H1 (cell line): ENCODE data around the gene DUSP1.
A peak's percentile ranks its signal among the peaks of the same experiment; 100 is the strongest.

Source experiments
- FOSL1 ChIP-seq: IDR thresholded peaks from 2 replicates; pipeline ENCODE4 v1.6.1; 2011; ENCODE audit warnings: mild to moderate bottlenecking, low read depth, low read length, moderate library complexity; ENCODE audit not compliant: insufficient read depth
- POLR2A ChIP-seq, 2 experiments: IDR thresholded peaks; 1 replicate in 1 of 2; 2 replicates in 1 of 2; pipeline ENCODE4 v1.6.1; 2011; ENCODE audit warnings: low read depth in 2 of 2, low read length in 2 of 2, mild to moderate bottlenecking in 2 of 2; ENCODE audit errors: control extremely low read depth in 1 of 2

DNA sequence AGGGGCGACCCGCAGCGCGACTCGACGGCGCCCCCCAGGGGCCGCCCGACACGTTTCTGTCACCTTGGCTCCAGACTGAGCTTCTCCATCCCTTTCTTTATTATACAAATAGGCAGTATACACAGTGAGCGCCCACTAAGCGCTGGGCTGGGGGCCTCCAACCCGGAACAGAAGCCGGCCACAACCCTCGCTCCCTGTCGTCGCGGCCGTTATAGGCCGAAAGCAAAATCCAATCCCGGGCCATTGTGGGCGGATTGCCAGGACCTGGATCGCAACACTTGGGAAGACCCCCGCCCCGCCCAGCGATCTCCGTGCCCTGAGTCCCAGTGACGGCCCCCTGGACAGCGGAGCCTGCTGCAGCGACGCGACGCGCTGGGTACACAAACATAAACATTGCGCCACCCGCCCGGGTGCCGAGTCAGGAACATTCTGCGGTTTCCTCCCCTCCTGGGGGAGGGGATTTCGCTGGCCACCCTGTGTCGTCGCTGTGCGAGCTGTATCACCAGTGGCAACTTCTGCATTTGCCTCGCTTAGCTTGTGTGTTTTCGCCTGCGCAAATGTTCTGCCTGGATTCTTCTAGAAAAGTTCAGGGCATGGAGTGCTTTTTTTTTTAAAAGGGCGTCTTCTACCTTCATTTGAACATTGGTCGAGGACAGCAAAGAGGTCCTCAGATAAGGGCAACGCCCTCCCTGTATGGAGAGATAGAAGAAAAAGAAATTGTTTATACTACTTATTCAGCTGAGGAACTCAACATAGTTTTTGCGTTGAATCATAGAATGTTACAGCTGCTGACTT lies 1.3 kb upstream of the DUSP1 start:
- no peak for TF ChIP-seq FOSL1
- TF ChIP-seq POLR2A (IDR thresholded peaks at IDR 0.05; ENCODE audit: control extremely low read depth in 1 of 2, low read depth in 2 of 2, low read length in 2 of 2), result peak in 1 of 2 experiments; percentile 38; a peak in 1 of 3 replicates
